HEK293 (cell line): ENCODE data around the gene OXA1L.

ENCODE experiments used
- CTCF ChIP-seq: fragments of 450-650 bp; formaldehyde crosslinking; IDR thresholded peaks from 2 replicates; pipeline ENCODE4 v1.5.1; 2016; ENCODE audit warnings: missing biosample characterization, missing genetic modification characterization
- ELK4 ChIP-seq: IDR thresholded peaks from 2 replicates; pipeline ENCODE4 v1.6.1; 2011; ENCODE audit warnings: mild to moderate bottlenecking, low read depth, low read length, borderline replicate concordance
- HOXD13 ChIP-seq: sonication (generic); formaldehyde crosslinking; IDR thresholded peaks from 2 replicates; pipeline ENCODE4 v1.8.0; 2022; ENCODE audit warnings: missing genetic modification reagents, borderline replicate concordance
- KLF17 ChIP-seq: fragments of 450-650 bp; formaldehyde crosslinking; IDR thresholded peaks from 2 replicates; pipeline ENCODE4 v1.5.1; 2016; ENCODE audit warnings: missing biosample characterization, missing genetic modification characterization
- KLF7 ChIP-seq: fragments of 450-650 bp; formaldehyde crosslinking; IDR thresholded peaks from 2 replicates; pipeline ENCODE4 v1.5.1; 2016; ENCODE audit warnings: missing biosample characterization, missing genetic modification characterization, borderline replicate concordance
- MEIS1 ChIP-seq: sonication (generic); formaldehyde crosslinking; IDR thresholded peaks from 2 replicates; pipeline ENCODE4 v1.8.1; 2022; ENCODE audit warnings: missing genetic modification reagents, mild to moderate bottlenecking, borderline replicate concordance
- SP2 ChIP-seq: fragments of 450-650 bp; formaldehyde crosslinking; IDR thresholded peaks from 2 replicates; pipeline ENCODE4 v1.5.1; 2016; ENCODE audit warnings: missing biosample characterization, missing genetic modification characterization
- ZBTB1 ChIP-seq: fragments of 450-650 bp; formaldehyde crosslinking; IDR thresholded peaks from 2 replicates; pipeline ENCODE4 v1.5.1; 2016; ENCODE audit warnings: missing biosample characterization, missing genetic modification characterization
- ZBTB17 ChIP-seq: fragments of 450-650 bp; formaldehyde crosslinking; IDR thresholded peaks from 2 replicates; pipeline ENCODE4 v1.5.1; 2016; ENCODE audit warnings: missing biosample characterization, missing genetic modification characterization
- ZBTB20 ChIP-seq: fragments of 450-650 bp; formaldehyde crosslinking; IDR thresholded peaks from 2 replicates; pipeline ENCODE4 v1.5.1; 2016; ENCODE audit warnings: missing biosample characterization, missing genetic modification characterization
- ZBTB21 ChIP-seq: fragments of 450-650 bp; formaldehyde crosslinking; IDR thresholded peaks from 2 replicates; pipeline ENCODE4 v1.5.1; 2017; ENCODE audit warnings: missing biosample characterization, missing genetic modification characterization
- ZBTB48 ChIP-seq: fragments of 450-650 bp; formaldehyde crosslinking; IDR thresholded peaks from 2 replicates; pipeline ENCODE4 v1.5.1; 2016; ENCODE audit warnings: missing biosample characterization, missing genetic modification characterization
- ZEB2 ChIP-seq: fragments of 450-650 bp; formaldehyde crosslinking; IDR thresholded peaks from 2 replicates; pipeline ENCODE4 v1.5.1; 2016; ENCODE audit warnings: missing biosample characterization, missing genetic modification characterization
- ZNF121 ChIP-seq: fragments of 450-650 bp; formaldehyde crosslinking; IDR thresholded peaks from 2 replicates; pipeline ENCODE4 v1.5.1; 2016; ENCODE audit warnings: missing biosample characterization, missing genetic modification characterization
- ZNF133 ChIP-seq: fragments of 450-650 bp; formaldehyde crosslinking; IDR thresholded peaks from 2 replicates; pipeline ENCODE4 v1.5.1; 2016; ENCODE audit warnings: missing biosample characterization, missing genetic modification characterization
- ZNF174 ChIP-seq: fragments of 450-650 bp; formaldehyde crosslinking; IDR thresholded peaks from 2 replicates; pipeline ENCODE4 v1.5.0; 2017; ENCODE audit warnings: missing biosample characterization, mild to moderate bottlenecking, missing genetic modification characterization
- ZNF214 ChIP-seq: fragments of 450-650 bp; formaldehyde crosslinking; IDR thresholded peaks from 2 replicates; pipeline ENCODE4 v1.5.1; 2017; ENCODE audit warnings: missing biosample characterization, mild to moderate bottlenecking, missing genetic modification characterization, borderline replicate concordance
- ZNF24 ChIP-seq: fragments of 450-650 bp; formaldehyde crosslinking; IDR thresholded peaks from 2 replicates; pipeline ENCODE4 v1.5.1; 2016; ENCODE audit warnings: missing biosample characterization, missing genetic modification characterization
- ZNF280C ChIP-seq: fragments of 450-650 bp; formaldehyde crosslinking; IDR thresholded peaks from 2 replicates; pipeline ENCODE4 v1.5.1; 2016; ENCODE audit warnings: missing biosample characterization, missing genetic modification characterization
- ZNF350 ChIP-seq: fragments of 450-650 bp; formaldehyde crosslinking; IDR thresholded peaks from 2 replicates; pipeline ENCODE4 v1.5.0; 2017; ENCODE audit warnings: missing biosample characterization, mild to moderate bottlenecking, missing genetic modification characterization
- ZNF426 ChIP-seq: fragments of 450-650 bp; formaldehyde crosslinking; IDR thresholded peaks from 2 replicates; pipeline ENCODE4 v1.5.1; 2017; ENCODE audit warnings: missing biosample characterization, missing genetic modification characterization, mild to moderate bottlenecking, inconsistent platforms, moderate library complexity
- ZNF621 ChIP-seq: fragments of 450-650 bp; formaldehyde crosslinking; IDR thresholded peaks from 2 replicates; pipeline ENCODE4 v1.5.1; 2017; ENCODE audit warnings: missing biosample characterization, missing genetic modification characterization
- ZNF639 ChIP-seq: fragments of 450-650 bp; formaldehyde crosslinking; IDR thresholded peaks from 2 replicates; pipeline ENCODE4 v1.5.1; 2016; ENCODE audit warnings: missing biosample characterization, missing genetic modification characterization
- ZNF664 ChIP-seq: fragments of 450-650 bp; formaldehyde crosslinking; IDR thresholded peaks from 2 replicates; pipeline ENCODE4 v1.5.1; 2016; ENCODE audit warnings: missing biosample characterization, missing genetic modification characterization
- ZNF670 ChIP-seq: fragments of 450-650 bp; formaldehyde crosslinking; IDR thresholded peaks from 2 replicates; pipeline ENCODE4 v1.5.1; 2016; ENCODE audit warnings: missing biosample characterization, missing genetic modification characterization, low read depth
- ZNF76 ChIP-seq: fragments of 450-650 bp; formaldehyde crosslinking; IDR thresholded peaks from 2 replicates; pipeline ENCODE4; 2016; ENCODE audit warnings: low read depth, missing biosample characterization, missing genetic modification characterization, borderline replicate concordance
- ZNF791 ChIP-seq: fragments of 450-650 bp; formaldehyde crosslinking; IDR thresholded peaks from 2 replicates; pipeline ENCODE4 v1.5.1; 2016; ENCODE audit warnings: missing biosample characterization, missing genetic modification characterization
- ZSCAN30 ChIP-seq: fragments of 450-650 bp; IDR thresholded peaks from 2 replicates; pipeline ENCODE4 v1.5.1; 2018; ENCODE audit warnings: missing biosample characterization, mild to moderate bottlenecking, missing genetic modification characterization, moderate library complexity
- TF ChIP-seq, protein P1 (sequence below): fragments of 450-650 bp; formaldehyde crosslinking; IDR thresholded peaks from 2 replicates; pipeline ENCODE4 v1.5.1; 2016; ENCODE audit warnings: missing biosample characterization, missing genetic modification characterization
- TF ChIP-seq, protein P2 (sequence below): fragments of 450-650 bp; formaldehyde crosslinking; IDR thresholded peaks from 2 replicates; pipeline ENCODE4 v1.5.1; 2016; ENCODE audit warnings: missing biosample characterization, missing genetic modification characterization, low read depth

Gene OXA1L

DNA sequence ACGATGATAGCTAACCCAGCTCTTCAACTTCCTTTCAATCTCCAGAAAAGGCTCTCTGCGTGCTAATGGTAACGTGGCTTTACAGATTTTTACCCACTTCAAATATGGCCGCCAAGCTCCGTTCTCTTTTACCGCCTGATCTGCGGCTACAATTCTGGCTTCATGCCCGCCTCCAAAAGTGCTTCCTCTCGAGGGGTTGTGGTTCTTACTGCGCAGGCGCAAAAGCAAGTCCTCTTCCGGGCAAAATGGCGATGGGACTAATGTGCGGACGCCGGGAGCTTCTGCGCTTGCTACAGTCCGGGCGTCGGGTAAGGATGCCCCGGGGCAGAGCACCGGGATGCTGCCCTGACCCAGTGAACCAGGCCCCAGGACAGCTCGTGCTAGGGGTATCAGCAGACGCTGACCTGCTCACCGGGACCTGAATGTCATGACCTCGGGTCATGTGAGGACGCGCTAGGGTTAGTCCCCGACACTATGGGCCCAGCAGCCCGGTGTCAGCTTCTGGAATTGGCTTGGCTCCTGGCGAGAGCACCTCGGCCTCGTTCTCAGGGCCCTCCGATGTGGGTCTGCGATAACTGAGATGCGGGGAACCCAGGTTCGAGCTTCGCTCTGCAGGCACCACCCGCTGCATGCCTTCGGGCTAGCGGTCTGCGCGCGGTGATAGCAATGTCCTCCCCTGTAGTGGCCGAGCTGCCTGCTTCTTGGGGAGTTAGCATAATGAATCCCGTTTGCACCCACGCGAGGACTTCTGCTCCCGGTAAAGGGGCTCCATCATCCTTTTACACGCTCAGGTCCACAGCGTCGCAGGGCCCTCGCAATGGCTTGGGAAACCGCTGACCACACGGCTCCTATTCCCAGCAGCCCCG is at the start of gene OXA1L (continued):
- TF ChIP-seq, protein P1, sequence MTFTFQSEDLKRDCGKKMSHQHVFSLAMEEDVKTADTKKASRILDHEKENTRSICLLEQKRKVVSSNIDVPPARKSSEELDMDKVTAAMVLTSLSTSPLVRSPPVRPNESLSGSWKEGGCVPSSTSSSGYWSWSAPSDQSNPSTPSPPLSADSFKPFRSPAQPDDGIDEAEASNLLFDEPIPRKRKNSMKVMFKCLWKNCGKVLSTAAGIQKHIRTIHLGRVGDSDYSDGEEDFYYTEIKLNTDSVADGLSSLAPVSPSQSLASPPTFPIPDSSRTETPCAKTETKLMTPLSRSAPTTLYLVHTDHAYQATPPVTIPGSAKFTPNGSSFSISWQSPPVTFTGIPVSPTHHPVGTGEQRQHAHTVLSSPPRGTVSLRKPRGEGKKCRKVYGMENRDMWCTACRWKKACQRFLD (tag by site-specific recombination), result no peak
- TF ChIP-seq ZNF280C (no peak), ZEB2 (0 out of 2 replicates have a peak, but pooled peaks have one; percentile 18), ZSCAN30 (tag by site-specific recombination) (no peak), ZNF426 (tag by site-specific recombination) (no peak), ZNF621 (no peak), ZNF174 (tag by site-specific recombination) (no peak), ZNF76 (tag by site-specific recombination) (peak; percentile 54; the same call in 1 of the 2 replicates), ELK4 (no peak), ZBTB21 (0 out of 2 replicates have a peak, but pooled peaks have one; percentile 7), ZNF670 (no peak), ZNF639 (tag by site-specific recombination) (no peak), ZNF214 (tag by site-specific recombination) (no peak), KLF17 (tag by site-specific recombination) (peak; percentile 32; the same call in 1 of the 2 replicates), ZNF791 (tag by site-specific recombination) (no peak), ZNF133 (tag by site-specific recombination) (no peak), ZBTB20 (peak; percentile 61; the same call in 1 of the 2 replicates), ZNF350 (tag by site-specific recombination) (no peak), ZBTB1 (tag by site-specific recombination) (no peak), ZNF121 (tag by site-specific recombination) (no peak), ZNF24 (0 out of 2 replicates have a peak, but pooled peaks have one; percentile 8), SP2 (tag by site-specific recombination) (peak; percentile 51), ZBTB48 (tag by site-specific recombination) (no peak), ZNF664 (tag by site-specific recombination) (no peak), MEIS1 (CRISPR knock-in tag) (no peak), ZBTB17 (tag by site-specific recombination) (peak; percentile 89), CTCF (tag by site-specific recombination) (no peak), KLF7 (tag by site-specific recombination) (no peak), HOXD13 (CRISPR knock-in tag) (no peak)
- TF ChIP-seq, protein P2, sequence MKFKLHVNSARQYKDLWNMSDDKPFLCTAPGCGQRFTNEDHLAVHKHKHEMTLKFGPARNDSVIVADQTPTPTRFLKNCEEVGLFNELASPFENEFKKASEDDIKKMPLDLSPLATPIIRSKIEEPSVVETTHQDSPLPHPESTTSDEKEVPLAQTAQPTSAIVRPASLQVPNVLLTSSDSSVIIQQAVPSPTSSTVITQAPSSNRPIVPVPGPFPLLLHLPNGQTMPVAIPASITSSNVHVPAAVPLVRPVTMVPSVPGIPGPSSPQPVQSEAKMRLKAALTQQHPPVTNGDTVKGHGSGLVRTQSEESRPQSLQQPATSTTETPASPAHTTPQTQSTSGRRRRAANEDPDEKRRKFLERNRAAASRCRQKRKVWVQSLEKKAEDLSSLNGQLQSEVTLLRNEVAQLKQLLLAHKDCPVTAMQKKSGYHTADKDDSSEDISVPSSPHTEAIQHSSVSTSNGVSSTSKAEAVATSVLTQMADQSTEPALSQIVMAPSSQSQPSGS, result no peak
